IPS DF 6.9 (cell line): Measurements from ENCODE around the gene ACRV1.
"Not testable (repeated sequence)": the region's sequence is repeated elsewhere in the genome, so short reads cannot be mapped to it uniquely, and the experiment has no call there.

Experiments
- DNase-seq: peaks from one replicate; pipeline ENCODE4 v3.0.0-alpha.2; 2013; ENCODE audit warnings: low read depth, low spot score
- H3K27ac ChIP-seq: one replicate; pipeline ENCODE4 v1.5.1; 2013; ENCODE audit warnings: low read length, control low read depth
- H3K27me3 ChIP-seq: 2 replicates; pipeline ENCODE4 v1.6.1; 2013; ENCODE audit warnings: mild to moderate bottlenecking, low read length; ENCODE audit not compliant: control insufficient read depth, insufficient read depth
- H3K36me3 ChIP-seq: 2 replicates; pipeline ENCODE4 v1.6.1; 2013; ENCODE audit warnings: low read length; ENCODE audit not compliant: control insufficient read depth, insufficient read depth
- H3K4me1 ChIP-seq: 2 replicates; pipeline ENCODE4 v1.6.1; 2013; ENCODE audit warnings: low read length; ENCODE audit not compliant: control insufficient read depth, insufficient read depth
- H3K4me3 ChIP-seq: 2 replicates; pipeline ENCODE4 v1.5.1; 2013; ENCODE audit warnings: mild to moderate bottlenecking, low read length
- H3K9me3 ChIP-seq: 2 replicates; pipeline ENCODE4 v1.6.1; 2013; ENCODE audit warnings: low read length, inconsistent platforms; ENCODE audit not compliant: control insufficient read depth, insufficient read depth
- WGBS: extraction: QIAGEN DNeasy Blood & Tissue Kit; methylation state at CpG from one replicate; pipeline ENCODE4 v1.1.7; 2013; ENCODE audit warnings: mixed read lengths, missing lambda C conversion rate; ENCODE audit not compliant: insufficient read length, insufficient coverage; 5-methylcytosine and 5-hydroxymethylcytosine counted together

Gene ACRV1, protein sequence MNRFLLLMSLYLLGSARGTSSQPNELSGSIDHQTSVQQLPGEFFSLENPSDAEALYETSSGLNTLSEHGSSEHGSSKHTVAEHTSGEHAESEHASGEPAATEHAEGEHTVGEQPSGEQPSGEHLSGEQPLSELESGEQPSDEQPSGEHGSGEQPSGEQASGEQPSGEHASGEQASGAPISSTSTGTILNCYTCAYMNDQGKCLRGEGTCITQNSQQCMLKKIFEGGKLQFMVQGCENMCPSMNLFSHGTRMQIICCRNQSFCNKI

DNA sequence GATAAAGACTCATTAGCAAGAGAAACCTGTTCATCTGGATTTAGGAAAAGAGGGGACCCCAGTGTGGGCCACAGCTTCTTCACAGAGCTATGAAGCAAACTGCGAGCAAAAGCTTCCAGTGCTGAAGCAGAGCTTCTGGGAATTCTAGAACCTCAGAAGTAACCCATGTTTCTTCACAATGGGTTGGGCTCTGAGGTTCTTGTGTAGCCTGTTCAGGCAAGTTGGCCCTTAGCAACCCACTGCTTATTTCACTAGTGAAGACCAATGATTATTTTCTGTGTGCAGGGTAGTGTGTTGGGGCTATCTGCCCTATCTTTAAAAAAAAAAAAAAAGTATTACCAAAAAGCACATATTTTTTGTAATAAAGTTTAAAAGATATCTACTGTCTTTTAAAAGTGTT, at the start of gene ACRV1:
Gene ACRV1 (minus strand): TSS at position 101 of the 400 bp plus-strand sequence. CDS start 67 bp downstream, at position 34.
- H3K4me3 ChIP-seq, result no peak within 1 kb of the TSS

DNA sequence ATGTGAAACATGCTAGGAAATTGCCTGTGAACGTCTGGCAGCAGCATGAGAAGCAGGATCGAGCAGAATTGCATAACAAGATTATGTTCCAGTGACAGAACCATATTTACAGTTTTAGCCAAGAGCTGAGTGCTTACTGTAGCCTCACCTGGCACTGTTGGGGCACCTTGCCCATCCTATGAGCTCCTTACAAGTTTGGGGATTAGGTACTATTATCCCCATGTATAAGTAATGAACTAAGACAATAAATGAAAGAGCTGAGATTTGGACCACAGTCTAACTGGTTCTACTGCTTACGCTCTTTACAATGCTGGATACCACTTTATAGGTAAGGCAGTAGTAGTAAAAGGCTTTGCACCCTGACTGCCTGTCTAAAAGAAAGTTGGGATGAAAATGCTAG, 48.3 kb upstream of the ACRV1 start:
- H3K27me3 ChIP-seq, result no peaks in the 10 kb centered on the region
- H3K4me1 ChIP-seq, result no peaks in the 10 kb centered on the region
- DNase-seq, result no peak
- H3K27ac ChIP-seq, result no peak overlapping the region
- no CpG with 5 or more reads among the region's 3 CpGs for WGBS
- H3K36me3 ChIP-seq, result no peaks in the 10 kb centered on the region
- no peak overlapping the region for H3K4me3 ChIP-seq
- no peaks in the 10 kb centered on the region for H3K9me3 ChIP-seq

More for the DNA sequence above, at the start of gene ACRV1:
- no peak within 1 kb of the TSS for H3K27ac ChIP-seq
- no peaks in the 10 kb centered on the region; the same call in 1 of the 2 replicates for H3K36me3 ChIP-seq
- WGBS, result no CpG with 5 or more reads among the region's 1 CpG
- H3K9me3 ChIP-seq, result no peaks in the 10 kb centered on the region
- DNase-seq, result no peak
- H3K27me3 ChIP-seq, result no peaks in the 10 kb centered on the region
- H3K4me1 ChIP-seq, result no peaks in the 10 kb centered on the region

DNA sequence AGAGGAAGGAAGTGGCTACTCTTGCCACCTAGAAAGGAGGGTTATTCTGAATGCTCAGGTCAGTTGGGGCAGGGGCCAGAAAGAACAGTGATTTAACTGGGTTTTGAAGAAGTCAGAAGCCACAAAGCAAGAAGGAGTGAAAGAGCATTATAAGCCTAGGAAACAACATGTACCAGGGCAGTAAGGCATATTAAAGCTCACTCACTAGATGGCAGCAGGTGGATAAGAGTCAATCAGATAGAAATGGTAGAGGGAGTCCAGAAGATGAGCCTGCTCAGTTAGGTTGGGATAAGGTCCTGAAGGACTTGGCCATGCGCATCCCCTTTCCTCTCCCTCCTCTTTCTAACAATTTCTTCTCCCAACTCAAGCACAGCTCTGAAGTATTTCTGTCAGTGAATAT, 43.5 kb upstream of the ACRV1 start:
- H3K4me3 ChIP-seq, result no peak overlapping the region
- H3K36me3 ChIP-seq, result no peaks in the 10 kb centered on the region
- no peaks in the 10 kb centered on the region for H3K27me3 ChIP-seq

DNA sequence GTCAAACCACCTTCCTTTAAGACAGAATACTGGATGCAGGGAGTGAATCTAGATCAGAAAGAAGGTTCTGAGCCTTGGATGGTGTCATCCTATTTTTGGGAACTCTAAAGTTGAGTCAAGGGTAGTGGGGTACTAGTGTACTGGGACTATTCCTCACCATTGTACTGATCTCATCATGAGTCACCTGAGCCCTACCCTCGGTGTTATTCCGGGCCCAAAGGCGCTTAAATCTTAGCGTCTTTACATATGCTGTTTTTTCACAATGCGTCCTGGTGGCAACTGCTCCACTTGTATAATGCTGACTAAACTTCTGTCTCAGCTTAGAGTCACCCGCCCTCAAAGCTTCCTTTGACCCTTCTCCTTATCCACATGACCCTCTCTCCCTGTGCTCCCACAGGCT, 40.1 kb upstream of the ACRV1 start:
- H3K4me3 ChIP-seq, result no peak overlapping the region

More for the DNA sequence above, 43.5 kb upstream of the ACRV1 start:
- no peaks in the 10 kb centered on the region for H3K9me3 ChIP-seq
- no peak for DNase-seq
- H3K27ac ChIP-seq, result no peak overlapping the region
- no peaks in the 10 kb centered on the region for H3K4me1 ChIP-seq
- no CpG with 5 or more reads among the region's 1 CpG for WGBS

DNA sequence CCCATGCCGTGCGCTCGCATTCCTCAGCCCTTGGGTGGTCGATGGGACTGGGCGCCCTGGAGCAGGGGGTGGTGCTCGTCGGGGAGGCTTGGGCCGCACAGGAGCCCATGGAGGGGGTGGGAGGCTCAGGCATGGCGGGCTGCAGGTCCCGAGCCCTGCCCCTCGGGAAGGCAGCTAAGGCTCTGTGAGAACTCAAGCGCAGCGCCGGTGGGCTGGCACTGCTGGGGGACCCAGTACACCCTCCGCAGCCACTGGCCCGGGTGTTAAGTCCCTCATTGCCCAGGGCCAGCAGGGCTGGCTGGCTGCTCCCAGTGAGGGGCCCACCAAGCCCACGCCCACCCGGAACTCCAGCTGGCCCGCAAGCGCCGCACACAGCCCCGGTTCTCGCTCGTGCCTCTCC, 24.0 kb upstream of the ACRV1 start:
- not testable (repeated sequence) for H3K27me3 ChIP-seq, DNase-seq, H3K4me1 ChIP-seq, H3K27ac ChIP-seq, H3K9me3 ChIP-seq, H3K36me3 ChIP-seq, H3K4me3 ChIP-seq
- WGBS, result no CpG with 5 or more reads among the region's 24 CpGs

More for the DNA sequence above, 40.1 kb upstream of the ACRV1 start:
- no CpG with 5 or more reads among the region's 6 CpGs for WGBS
- no peak overlapping the region for H3K27ac ChIP-seq
- H3K27me3 ChIP-seq, result no peaks in the 10 kb centered on the region
- DNase-seq, result no peak
- no peaks in the 10 kb centered on the region for H3K4me1 ChIP-seq
- no peaks in the 10 kb centered on the region for H3K9me3 ChIP-seq
- no peaks in the 10 kb centered on the region for H3K36me3 ChIP-seq

DNA sequence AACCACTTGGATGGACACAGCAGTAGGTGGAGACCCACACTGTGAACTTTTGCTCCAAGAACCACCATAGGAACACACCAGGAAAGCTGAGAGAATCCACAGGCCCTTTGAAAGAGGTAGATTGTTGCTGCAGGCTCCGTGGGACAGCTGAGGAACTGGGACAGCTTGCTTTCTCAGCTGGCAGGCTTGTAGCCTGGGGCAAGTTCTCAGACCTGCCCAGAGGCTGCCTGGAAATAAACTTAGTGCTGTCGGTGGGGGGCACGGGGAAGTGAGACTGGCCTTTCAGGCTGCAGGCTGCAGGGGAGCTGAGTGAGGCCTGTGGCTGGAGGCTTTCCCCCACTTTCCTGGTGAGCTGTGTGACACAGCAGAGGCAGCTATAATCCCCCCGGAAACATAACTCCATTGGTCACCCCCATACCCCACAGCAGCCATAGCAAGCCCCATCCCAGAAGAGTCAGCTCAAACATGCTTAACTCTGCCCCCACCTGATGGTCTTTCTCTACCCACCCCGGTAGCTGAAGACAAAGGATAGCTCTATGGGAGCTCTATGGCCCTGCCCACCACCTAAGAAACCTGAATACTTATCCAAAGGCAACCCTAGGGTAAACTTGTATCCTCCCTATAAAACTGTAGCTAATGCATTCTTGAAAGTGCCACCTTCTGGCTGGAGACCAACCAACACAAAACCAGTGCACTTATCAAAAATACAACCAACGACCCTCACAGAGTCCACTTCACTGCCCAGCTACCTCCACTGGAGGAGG, 21.4 kb upstream of the ACRV1 start:
- no peak overlapping the region for H3K27ac ChIP-seq
- H3K4me1 ChIP-seq, result no peaks in the 10 kb centered on the region
- H3K9me3 ChIP-seq, result no peaks in the 10 kb centered on the region
- no peaks in the 10 kb centered on the region for H3K36me3 ChIP-seq
- no peak for DNase-seq
- no peak overlapping the region for H3K4me3 ChIP-seq
- H3K27me3 ChIP-seq, result no peaks in the 10 kb centered on the region
- WGBS, result no CpG with 5 or more reads among the region's 6 CpGs

DNA sequence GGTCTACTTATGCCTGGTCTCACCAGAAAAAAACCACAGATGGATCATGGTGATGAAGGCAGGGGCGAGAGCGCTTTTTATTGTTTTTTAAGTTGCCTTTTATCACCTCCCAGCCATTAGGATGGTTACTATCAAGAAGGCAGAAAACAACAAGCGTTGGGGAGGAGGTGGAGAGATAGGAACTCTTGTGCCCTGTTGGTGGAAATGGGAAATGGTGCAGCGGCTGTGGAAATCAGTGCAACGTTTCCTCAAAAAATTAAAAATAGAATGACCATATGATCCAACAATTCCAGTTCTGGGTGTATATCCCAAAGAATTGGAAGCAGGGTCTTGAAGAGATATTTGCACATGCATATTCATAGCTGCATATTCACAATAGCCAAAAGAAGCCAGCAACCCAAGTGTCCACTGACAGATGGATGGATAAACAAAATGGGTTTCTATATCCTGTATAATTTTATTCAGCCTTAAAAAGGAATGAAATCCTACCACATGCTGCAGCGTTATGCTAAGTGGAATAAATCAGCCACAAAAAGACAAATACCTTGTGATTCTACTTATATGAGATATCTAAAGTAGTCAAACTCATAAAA, 20.5 kb upstream of the ACRV1 start:
- no peak for DNase-seq
- H3K9me3 ChIP-seq, result no peaks in the 10 kb centered on the region
- WGBS, result no CpG with 5 or more reads among the region's 6 CpGs
- H3K4me3 ChIP-seq, result no peak overlapping the region
- H3K27ac ChIP-seq, result no peak overlapping the region
- no peaks in the 10 kb centered on the region for H3K36me3 ChIP-seq
- H3K4me1 ChIP-seq, result no peaks in the 10 kb centered on the region
- H3K27me3 ChIP-seq, result no peaks in the 10 kb centered on the region

DNA sequence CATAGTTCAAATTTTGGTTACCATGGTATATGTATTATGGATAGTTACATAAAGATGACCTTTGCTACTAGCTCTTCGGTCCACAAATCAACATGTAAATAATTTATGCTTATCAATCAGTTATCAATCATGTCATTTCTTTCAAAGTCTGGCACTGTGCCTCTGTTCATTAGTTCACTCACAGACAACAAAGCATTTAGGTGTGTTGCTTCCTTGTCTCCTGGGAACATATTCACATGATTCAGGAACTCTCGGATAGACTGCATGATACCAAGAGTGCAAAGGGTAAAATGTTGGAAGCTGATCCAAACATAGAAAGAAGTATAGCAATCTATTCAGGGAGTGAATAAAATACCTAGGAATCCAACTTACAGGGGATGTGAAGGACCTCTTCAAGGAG, 14.3 kb upstream of the ACRV1 start:
- Histone ChIP-seq H3K9me3 (no peaks in the 10 kb centered on the region), H3K27me3 (no peaks in the 10 kb centered on the region), H3K4me3 (no peak overlapping the region), H3K4me1 (no peaks in the 10 kb centered on the region), H3K36me3 (0 out of 2 replicates have a peak, but pooled peaks cover 3% of the 10 kb centered on the region), H3K27ac (no peak overlapping the region)
- no CpG with 5 or more reads among the region's 2 CpGs for WGBS
- no peak for DNase-seq

DNA sequence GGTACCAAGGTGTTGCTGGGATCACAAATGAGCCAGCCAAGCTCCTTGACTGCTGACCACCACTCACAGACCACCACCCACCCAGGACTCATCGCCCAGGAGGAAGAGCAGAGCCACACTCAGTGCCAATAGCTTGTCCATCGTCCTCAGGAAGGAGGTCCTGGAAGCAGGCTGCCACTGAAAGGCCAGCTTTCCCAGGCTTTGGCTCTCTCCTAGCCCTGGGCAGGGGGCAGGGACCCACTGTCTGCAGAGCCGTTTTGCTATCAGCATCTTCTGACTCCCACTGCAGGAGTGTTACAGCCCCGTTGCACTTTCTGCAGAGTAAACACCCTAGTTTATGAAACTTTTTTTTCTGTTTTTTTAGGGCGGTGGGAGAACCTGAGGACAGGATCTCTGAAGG, 12.2 kb upstream of the ACRV1 start:
- no peak overlapping the region for H3K4me3 ChIP-seq
- no peak overlapping the region for H3K27ac ChIP-seq
- H3K27me3 ChIP-seq, result no peaks in the 10 kb centered on the region
- WGBS, result no CpG with 5 or more reads among the region's 5 CpGs
- 0 out of 2 replicates have a peak, but pooled peaks cover 3% of the 10 kb centered on the region for H3K36me3 ChIP-seq
- no peaks in the 10 kb centered on the region for H3K9me3 ChIP-seq
- no peak for DNase-seq
- no peaks in the 10 kb centered on the region for H3K4me1 ChIP-seq

DNA sequence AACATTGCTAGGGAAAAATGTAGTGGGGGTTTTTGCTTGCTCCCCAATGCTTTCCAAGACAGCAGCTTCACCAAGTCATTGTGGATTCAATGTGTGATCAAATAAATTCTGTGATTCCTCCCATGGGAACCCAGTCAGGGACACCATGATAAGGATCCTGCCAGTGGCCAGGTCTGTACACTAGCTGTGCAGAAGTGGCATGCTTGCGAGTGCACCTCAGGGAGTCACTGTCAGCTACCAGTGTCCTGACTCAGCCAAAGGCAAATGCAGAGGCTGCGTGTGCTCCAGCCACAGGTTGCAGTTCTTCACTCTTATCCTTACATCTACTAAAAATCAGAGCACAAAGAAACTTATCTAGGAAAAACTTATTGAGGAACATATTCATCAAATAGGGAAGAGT, 9.4 kb upstream of the ACRV1 start:
- no peaks in the 10 kb centered on the region for H3K4me1 ChIP-seq
- WGBS, result no CpG with 5 or more reads among the region's 2 CpGs
- H3K4me3 ChIP-seq, result no peak overlapping the region
- no peak for DNase-seq
- no peak overlapping the region for H3K27ac ChIP-seq
- H3K9me3 ChIP-seq, result no peaks in the 10 kb centered on the region
- H3K27me3 ChIP-seq, result no peaks in the 10 kb centered on the region
- H3K36me3 ChIP-seq, result 0 out of 2 replicates have a peak, but pooled peaks cover 3% of the 10 kb centered on the region
